Measurements from ENCODE around the gene ANKRD23. TPM values are rescaled to one million over a fixed set of nuclear protein-coding genes. Genes with fewer than 3 reads are reported as not detected.
"Not testable (repeated sequence)": the region's sequence is repeated elsewhere in the genome, so short reads cannot be mapped to it uniquely, and the experiment has no call there.

Gene ANKRD23
- total RNA-seq, 2 experiments from 2014 or later = 6.5 to 6.7 TPM

DNA sequence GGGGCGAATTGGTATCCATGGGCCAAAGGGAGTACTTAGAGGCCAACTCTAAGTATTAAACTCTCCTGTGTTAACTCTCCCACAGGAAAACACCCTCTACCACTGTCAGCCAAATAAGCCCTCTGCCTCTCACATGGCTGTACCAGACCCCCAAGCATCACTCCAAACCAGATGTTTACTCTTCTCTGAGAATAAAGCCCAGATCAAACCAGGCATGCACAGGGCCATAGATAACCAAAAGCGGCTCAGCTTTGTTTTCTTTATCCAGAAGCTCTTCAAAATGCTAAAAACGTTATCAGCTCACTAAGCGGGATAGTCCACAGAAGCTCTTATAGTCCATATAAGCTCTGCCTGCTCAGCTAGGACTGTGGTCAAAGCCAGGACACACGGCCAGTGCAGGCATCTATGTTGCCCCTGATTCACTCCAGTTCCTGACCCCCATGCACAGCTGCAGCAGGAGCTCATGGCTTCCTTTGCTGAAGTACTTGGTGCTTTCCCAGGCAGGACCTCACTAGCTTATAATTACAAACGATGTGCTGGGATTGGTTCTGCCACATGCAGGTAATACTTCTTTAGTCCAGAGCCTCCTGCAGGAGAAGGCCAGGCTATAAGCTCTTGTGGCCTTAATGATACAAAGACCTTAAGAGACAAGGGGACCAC lies 47.0 kb upstream of the ANKRD23 start:
- Histone ChIP-seq H3K9me3 (ENCODE audit: low read length) (no peaks in the 10 kb centered on the region), H2AFZ (ENCODE audit: low read length) (0 out of 2 replicates have a peak overlapping the region, but pooled peaks have one; percentile 6), H3K9me2 (ENCODE audit: insufficient read depth, low read length) (no peaks in the 10 kb centered on the region), H3K4me1 (ENCODE audit: insufficient read depth, low read length, poor library complexity, severe bottlenecking) (peaks cover 27% of the 10 kb centered on the region), H4K20me1 (ENCODE audit: insufficient read depth, low read length) (no peaks in the 10 kb centered on the region), H3K79me2 (ENCODE audit: insufficient read depth, low read depth, low read length) (no peaks in the 10 kb centered on the region), H3K4me3 (ENCODE audit: low read depth, low read length, poor library complexity, severe bottlenecking) (no peak overlapping the region), H3K36me3 (ENCODE audit: insufficient read depth, low read length) (no peaks in the 10 kb centered on the region), H3K4me2 (ENCODE audit: low read length) (0 out of 2 replicates have a peak overlapping the region, but pooled peaks have one; percentile 18), H3K27ac (ENCODE audit: low read depth, low read length, poor library complexity, severe bottlenecking) (no peak overlapping the region)
- no TSS peak for BruUV-seq (replicated peaks)
- ChIA-PET POLR2A (no interaction called here), CTCF (ENCODE audit: unreplicated experiment) (no interaction called here)
- no peak for DNase-seq (ENCODE audit: low spot score)
- intact Hi-C loops (cut with micrococcal nuclease; ENCODE audit: unreplicated experiment) = no loop called here
- TF ChIP-seq, protein P1, sequence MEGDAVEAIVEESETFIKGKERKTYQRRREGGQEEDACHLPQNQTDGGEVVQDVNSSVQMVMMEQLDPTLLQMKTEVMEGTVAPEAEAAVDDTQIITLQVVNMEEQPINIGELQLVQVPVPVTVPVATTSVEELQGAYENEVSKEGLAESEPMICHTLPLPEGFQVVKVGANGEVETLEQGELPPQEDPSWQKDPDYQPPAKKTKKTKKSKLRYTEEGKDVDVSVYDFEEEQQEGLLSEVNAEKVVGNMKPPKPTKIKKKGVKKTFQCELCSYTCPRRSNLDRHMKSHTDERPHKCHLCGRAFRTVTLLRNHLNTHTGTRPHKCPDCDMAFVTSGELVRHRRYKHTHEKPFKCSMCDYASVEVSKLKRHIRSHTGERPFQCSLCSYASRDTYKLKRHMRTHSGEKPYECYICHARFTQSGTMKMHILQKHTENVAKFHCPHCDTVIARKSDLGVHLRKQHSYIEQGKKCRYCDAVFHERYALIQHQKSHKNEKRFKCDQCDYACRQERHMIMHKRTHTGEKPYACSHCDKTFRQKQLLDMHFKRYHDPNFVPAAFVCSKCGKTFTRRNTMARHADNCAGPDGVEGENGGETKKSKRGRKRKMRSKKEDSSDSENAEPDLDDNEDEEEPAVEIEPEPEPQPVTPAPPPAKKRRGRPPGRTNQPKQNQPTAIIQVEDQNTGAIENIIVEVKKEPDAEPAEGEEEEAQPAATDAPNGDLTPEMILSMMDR (conservative IDR thresholded peaks at IDR 0.05; ENCODE audit: low read length) = no peak
- TF ChIP-seq EZH2phosphoT487 (IDR thresholded peaks at IDR 0.05; ENCODE audit: borderline replicate concordance, low read depth, low read length) = no peak

DNA sequence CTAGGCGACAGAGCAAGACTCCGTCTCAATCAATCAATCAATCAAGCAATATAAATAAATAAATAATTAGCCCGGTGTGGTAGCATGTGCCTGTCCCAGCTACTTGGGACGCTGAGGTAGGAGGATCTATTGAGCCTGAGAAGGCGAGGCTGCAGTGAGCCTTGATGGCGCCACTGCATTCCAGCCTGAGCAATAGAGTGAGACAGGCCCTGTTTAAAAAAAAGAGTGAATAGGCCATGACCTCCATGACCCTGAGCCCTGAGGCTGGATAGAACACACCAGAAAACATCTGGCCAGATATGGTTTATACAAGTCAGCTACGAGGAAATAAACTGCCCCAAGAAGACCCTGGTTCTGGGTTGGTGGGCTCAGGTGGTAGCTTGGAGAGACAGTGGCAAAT lies 46.4 kb upstream of the ANKRD23 start:
- no peak overlapping the region for H3K4me3 ChIP-seq (ENCODE audit: low read depth, low read length, poor library complexity, severe bottlenecking)
- H3K4me1 ChIP-seq (ENCODE audit: insufficient read depth, low read length, poor library complexity, severe bottlenecking) = peaks cover 21% of the 10 kb centered on the region
- no peak overlapping the region for H3K4me2 ChIP-seq (ENCODE audit: low read length)
- no peaks in the 10 kb centered on the region for H3K9me2 ChIP-seq (ENCODE audit: insufficient read depth, low read length)
- no peak overlapping the region for H3K27ac ChIP-seq (ENCODE audit: low read depth, low read length, poor library complexity, severe bottlenecking)
- no peaks in the 10 kb centered on the region for H3K36me3 ChIP-seq (ENCODE audit: insufficient read depth, low read length)
- H2AFZ ChIP-seq (ENCODE audit: low read length) = no peak overlapping the region
- H3K79me2 ChIP-seq (ENCODE audit: insufficient read depth, low read depth, low read length) = no peaks in the 10 kb centered on the region
- DNase-seq (ENCODE audit: low spot score) = no peak
- POLR2A ChIA-PET = no interaction called here
- no peaks in the 10 kb centered on the region for H3K9me3 ChIP-seq (ENCODE audit: low read length)
- no TSS peak for BruUV-seq (replicated peaks)
- CTCF ChIA-PET (ENCODE audit: unreplicated experiment) = no interaction called here
- H4K20me1 ChIP-seq (ENCODE audit: insufficient read depth, low read length) = no peaks in the 10 kb centered on the region
- TF ChIP-seq, protein P1 (conservative IDR thresholded peaks at IDR 0.05; ENCODE audit: low read length) = no peak
- TF ChIP-seq EZH2phosphoT487 (IDR thresholded peaks at IDR 0.05; ENCODE audit: borderline replicate concordance, low read depth, low read length) = no peak
- intact Hi-C loops (cut with micrococcal nuclease; ENCODE audit: unreplicated experiment) = no loop called here

DNA sequence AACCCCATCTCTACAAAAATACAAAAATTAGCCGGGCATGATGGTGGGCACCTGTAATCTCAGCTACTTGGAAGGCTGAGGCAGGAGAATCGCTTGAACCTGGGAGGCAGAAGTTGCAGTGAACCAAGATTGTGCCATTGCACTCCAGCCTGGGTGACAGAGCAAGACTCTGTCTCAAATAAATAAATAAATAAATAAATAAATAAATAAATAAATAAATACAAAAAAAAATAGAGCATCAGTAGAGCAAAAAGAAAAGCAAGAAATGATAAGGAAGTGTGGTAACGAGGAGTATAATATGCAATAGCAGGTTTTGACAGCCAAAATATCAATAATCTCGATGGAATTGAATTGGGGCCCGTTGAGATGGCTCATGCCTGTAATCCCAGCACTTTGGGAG lies 45.7 kb upstream of the ANKRD23 start:
- H3K36me3 ChIP-seq (ENCODE audit: insufficient read depth, low read length); H4K20me1 ChIP-seq (ENCODE audit: insufficient read depth, low read length); H3K79me2 ChIP-seq (ENCODE audit: insufficient read depth, low read depth, low read length); CTCF ChIA-PET (ENCODE audit: unreplicated experiment); DNase-seq (ENCODE audit: low spot score); H3K4me2 ChIP-seq (ENCODE audit: low read length); H3K4me3 ChIP-seq (ENCODE audit: low read depth, low read length, poor library complexity, severe bottlenecking); H3K9me2 ChIP-seq (ENCODE audit: insufficient read depth, low read length); BruUV-seq (replicated peaks); H2AFZ ChIP-seq (ENCODE audit: low read length); intact Hi-C loops (cut with micrococcal nuclease; ENCODE audit: unreplicated experiment); H3K9me3 ChIP-seq (ENCODE audit: low read length); H3K27ac ChIP-seq (ENCODE audit: low read depth, low read length, poor library complexity, severe bottlenecking): not testable (repeated sequence)
- POLR2A ChIA-PET = interaction anchor here (0.7 kb wide), 1 partner anchor 189 kb away, joined by 5 read pairs; no protein-coding TSS in a partner anchor
- peaks cover 18% of the 10 kb centered on the region for H3K4me1 ChIP-seq (ENCODE audit: insufficient read depth, low read length, poor library complexity, severe bottlenecking)

Measured in OCI-LY7 (cell line).